ENCODE data around the gene MGAT1.

GRCh38 chr5:180799194-180799593 lies 3.4 kb downstream of the MGAT1 start:
- TF ChIP-seq SUZ12 (IDR thresholded peaks at IDR 0.05; ENCODE audit: extremely low read depth, insufficient read depth, insufficient read length) = no peak
- no peak for TF ChIP-seq YY1 (IDR thresholded peaks at IDR 0.05; ENCODE audit: insufficient read depth, insufficient read length)
- no peak for TF ChIP-seq ZNF274 (IDR thresholded peaks at IDR 0.05; ENCODE audit: low read depth, low read length)

Data from NT2/D1 (cell line).